ENCODE results near the gene JHY.

GRCh38 chr11:123006860-123007542, 124.4 kb downstream of the JHY start:
- TF ChIP-seq, protein P1, sequence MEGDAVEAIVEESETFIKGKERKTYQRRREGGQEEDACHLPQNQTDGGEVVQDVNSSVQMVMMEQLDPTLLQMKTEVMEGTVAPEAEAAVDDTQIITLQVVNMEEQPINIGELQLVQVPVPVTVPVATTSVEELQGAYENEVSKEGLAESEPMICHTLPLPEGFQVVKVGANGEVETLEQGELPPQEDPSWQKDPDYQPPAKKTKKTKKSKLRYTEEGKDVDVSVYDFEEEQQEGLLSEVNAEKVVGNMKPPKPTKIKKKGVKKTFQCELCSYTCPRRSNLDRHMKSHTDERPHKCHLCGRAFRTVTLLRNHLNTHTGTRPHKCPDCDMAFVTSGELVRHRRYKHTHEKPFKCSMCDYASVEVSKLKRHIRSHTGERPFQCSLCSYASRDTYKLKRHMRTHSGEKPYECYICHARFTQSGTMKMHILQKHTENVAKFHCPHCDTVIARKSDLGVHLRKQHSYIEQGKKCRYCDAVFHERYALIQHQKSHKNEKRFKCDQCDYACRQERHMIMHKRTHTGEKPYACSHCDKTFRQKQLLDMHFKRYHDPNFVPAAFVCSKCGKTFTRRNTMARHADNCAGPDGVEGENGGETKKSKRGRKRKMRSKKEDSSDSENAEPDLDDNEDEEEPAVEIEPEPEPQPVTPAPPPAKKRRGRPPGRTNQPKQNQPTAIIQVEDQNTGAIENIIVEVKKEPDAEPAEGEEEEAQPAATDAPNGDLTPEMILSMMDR (IDR thresholded peaks at IDR 0.05; ENCODE audit: low read depth, low read length) = no peak
- no peak for TF ChIP-seq EZH2phosphoT487 (IDR thresholded peaks at IDR 0.05; ENCODE audit: low read depth)
